ENCODE results near the gene GRK2. TPM values are rescaled to one million over a fixed set of nuclear protein-coding genes. Genes with fewer than 3 reads are reported as not detected.

Gene GRK2
- total RNA-seq, 3 donors from 2014 or later = 86.8 to 114 (median 106) TPM

DNA sequence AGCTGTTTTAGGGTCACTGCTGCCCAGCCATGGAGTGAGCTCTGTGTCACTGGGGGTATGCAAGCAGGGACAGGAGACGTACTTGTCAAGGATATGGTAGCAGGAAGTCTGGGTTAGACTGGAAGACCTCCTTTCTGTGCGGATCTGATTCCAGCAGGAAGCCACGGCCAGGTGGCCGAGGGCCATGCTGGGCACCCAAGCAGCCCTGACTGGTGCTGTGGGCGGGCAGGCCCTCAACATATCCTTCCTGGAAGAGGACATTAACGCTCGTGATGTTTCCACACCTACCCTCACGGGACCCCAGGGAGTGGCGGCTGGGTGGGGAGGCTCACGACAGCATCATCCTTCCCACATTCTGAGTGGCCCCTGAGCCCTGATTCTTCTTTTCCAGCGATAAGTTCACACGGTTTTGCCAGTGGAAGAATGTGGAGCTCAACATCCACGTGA lies 14.1 kb downstream of the GRK2 start:
- Histone ChIP-seq H3K9me3 (no peaks in the 10 kb centered on the region), H3K36me3 (ENCODE audit: low read depth) (peaks cover 19% of the 10 kb centered on the region), H3K4me1 (ENCODE audit: low read depth) (peaks cover 31% of the 10 kb centered on the region), H3K4me3 (no peak overlapping the region)
- no peak for TF ChIP-seq CTCF (IDR thresholded peaks at IDR 0.05)
- DNase-seq (peak in 2 of 3 donors; percentile 22 to 47), ATAC-seq (no peak)
- intact Hi-C loops (cut with DNase I, micrococcal nuclease) = no loop called here

- no peak overlapping the region for H3K4me3 ChIP-seq
- intact Hi-C loops (cut with DNase I, micrococcal nuclease) = no loop called here
- TF ChIP-seq CTCF (IDR thresholded peaks at IDR 0.05) = no peak
- DNase-seq (peak; percentile 3 to 59 (median 27)), ATAC-seq (no peak)
- H3K36me3 ChIP-seq (ENCODE audit: low read depth) = peaks cover 23% of the 10 kb centered on the region
- H3K9me3 ChIP-seq = no peaks in the 10 kb centered on the region
- peaks cover 25% of the 10 kb centered on the region for H3K4me1 ChIP-seq (ENCODE audit: low read depth)
Observed at GRCh38 chr11:67280788-67281551, 14.7 kb downstream of the GRK2 start.

DNA sequence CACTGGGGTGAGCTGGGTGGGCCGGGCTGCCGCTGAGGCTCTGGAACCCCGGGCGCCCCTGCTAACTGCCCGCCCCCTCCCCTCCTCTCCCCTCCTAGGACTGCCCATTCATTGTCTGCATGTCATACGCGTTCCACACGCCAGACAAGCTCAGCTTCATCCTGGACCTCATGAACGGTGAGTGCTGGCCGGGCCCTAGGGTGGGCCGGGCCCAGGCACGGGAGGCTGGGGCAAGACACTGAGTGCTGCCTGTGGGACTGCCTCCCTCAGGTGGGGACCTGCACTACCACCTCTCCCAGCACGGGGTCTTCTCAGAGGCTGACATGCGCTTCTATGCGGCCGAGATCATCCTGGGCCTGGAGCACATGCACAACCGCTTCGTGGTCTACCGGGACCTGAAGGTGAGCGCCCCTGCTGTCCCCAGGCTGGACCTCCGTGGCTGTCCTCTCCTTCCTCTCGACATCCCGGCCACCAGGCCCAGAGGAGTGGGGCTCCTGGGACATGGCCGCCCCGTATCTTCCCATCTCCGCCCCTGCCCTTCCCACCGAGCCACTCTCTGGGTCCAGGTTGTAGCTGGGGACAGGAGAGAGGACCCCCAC lies 15.4 kb downstream of the GRK2 start:
- no peak overlapping the region for H3K4me3 ChIP-seq
- peaks cover 18% of the 10 kb centered on the region for H3K4me1 ChIP-seq (ENCODE audit: low read depth)
- H3K36me3 ChIP-seq (ENCODE audit: low read depth) = peaks cover 23% of the 10 kb centered on the region
- no peaks in the 10 kb centered on the region for H3K9me3 ChIP-seq
- ATAC-seq = no peak
- peak in 2 of 3 donors; percentile 22 to 51 for DNase-seq
- intact Hi-C loops (cut with DNase I, micrococcal nuclease) = no loop called here
- no peak for TF ChIP-seq CTCF (IDR thresholded peaks at IDR 0.05)

DNA sequence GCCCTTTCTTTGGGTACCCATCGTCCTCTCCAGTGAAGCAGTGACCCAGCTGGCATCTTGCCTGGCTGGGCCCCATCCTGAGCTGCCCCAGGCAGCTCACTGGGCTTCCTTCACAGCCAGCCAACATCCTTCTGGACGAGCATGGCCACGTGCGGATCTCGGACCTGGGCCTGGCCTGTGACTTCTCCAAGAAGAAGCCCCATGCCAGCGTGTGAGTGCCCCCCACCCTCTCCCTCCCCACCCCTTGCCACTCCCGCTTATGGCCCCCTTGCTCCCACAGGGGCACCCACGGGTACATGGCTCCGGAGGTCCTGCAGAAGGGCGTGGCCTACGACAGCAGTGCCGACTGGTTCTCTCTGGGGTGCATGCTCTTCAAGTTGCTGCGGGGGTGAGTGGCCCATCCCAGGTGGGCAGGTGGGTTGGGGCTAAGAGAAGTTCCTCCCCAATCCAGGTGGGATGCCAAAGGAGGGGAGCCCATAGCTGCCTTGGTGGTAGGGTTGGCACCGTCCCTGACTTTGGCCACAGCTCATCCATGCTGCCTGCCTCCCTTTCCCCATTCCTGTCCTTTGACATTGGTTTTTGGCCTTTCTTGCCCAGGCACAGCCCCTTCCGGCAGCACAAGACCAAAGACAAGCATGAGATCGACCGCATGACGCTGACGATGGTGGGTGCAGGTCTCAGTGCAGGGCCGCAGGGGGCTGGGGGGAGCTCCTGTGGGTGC lies 16.0 kb downstream of the GRK2 start:
- DNase-seq = peak in 2 of 3 donors; percentile 24 to 53
- intact Hi-C loops (cut with DNase I, micrococcal nuclease) = no loop called here

More for the DNA sequence above, 16.0 kb downstream of the GRK2 start:
- Histone ChIP-seq H3K4me1 (ENCODE audit: low read depth) (peaks cover 13% of the 10 kb centered on the region), H3K36me3 (ENCODE audit: low read depth) (peaks cover 23% of the 10 kb centered on the region), H3K4me3 (no peak overlapping the region), H3K9me3 (no peaks in the 10 kb centered on the region)
- no peak for ATAC-seq
- TF ChIP-seq CTCF (IDR thresholded peaks at IDR 0.05) = no peak

Measured in mucosa of descending colon (tissue), 3 donors.